Kidney glomerular epithelial cell (primary cell): Measurements from ENCODE around the gene SOAT1.
A peak's percentile ranks its signal among the peaks of the same experiment; 100 is the strongest.
"Not testable (repeated sequence)": the region's sequence is repeated elsewhere in the genome, so short reads cannot be mapped to it uniquely, and the experiment has no call there.

Experiments
- DNase-seq: peaks from one replicate; lab custom pipeline; 2025; lab: John Stamatoyannopoulos, UW

SOAT1 gene

DNA sequence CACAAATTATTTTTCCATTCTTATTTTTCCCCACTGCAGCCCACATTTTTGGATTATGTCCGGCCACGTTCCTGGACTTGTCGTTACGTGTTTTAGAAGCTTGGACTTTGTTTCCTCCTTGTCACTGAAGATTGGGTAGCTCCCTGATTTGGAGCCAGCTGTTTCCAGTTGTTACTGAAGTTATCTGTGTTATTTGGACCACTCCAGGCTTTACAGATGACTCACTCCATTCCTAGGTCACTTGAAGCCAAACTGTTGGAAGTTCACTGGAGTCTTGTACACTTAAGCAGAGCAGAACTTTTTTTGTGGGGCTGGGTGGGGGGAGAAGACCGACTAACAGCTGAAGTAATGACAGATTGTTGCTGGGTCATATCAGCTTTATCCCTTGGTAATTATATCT is 59.9 kb downstream of the SOAT1 start:
- no peak for DNase-seq

DNA sequence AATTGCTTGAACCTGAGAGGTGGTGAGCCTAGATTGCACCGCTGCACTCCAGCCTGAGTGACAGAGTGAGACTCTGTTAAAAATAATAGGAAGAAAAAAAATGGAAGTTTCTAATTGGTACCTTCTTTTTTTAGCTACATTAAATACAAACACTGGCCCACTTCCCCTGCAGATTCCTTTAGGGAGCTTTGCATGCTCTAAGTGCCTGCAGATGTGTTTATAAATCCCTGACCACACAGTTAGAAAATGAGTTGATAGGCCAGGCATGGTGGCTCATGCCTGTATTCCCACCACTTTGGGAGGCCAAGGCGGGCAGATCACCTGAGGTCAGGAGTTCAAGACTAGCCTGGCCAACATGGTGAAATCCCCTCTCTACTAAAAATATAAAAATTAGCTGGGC is 68.0 kb downstream of the SOAT1 start:
- not testable (repeated sequence) for DNase-seq

DNA sequence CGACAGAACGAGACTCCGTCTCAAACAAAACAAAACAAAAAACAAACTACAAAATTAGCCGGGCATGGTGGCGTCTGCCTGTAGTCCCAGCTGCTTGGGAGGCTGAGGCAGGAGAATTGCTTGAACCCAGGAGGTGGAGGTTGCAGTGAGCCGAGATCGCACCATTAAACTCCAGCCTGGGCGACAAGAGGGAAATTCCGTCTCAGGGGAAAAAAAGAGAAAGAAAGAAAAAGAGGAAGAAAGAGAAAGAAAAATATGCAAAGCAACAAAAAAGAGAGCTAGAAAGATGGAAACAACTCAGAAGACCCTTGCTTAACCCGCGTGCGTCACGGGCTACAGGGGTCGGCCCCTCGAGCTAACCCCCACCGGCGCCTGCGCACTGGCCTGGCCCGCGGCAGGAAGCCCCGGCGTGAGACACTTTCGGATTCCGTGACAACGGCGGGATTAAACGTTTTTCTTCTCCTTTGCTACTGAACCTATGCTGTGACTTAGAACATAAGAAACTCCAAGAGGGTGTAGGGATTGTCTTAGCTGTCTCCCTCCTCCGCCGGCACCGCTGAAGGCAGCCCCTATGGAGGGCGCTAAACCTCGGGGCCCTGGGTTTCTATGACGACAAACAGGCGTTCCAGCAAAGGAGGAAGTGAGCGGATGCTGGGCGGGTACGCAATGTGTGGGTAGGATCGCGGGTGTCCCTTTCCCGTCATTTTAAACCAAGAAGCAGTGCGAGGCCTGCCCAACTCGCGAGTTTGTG is 71.9 kb downstream of the SOAT1 start, which contains the start of gene AXDND1:
Gene AXDND1, plus strand, starts transcription at position 630 of the 751 bp plus-strand sequence. CDS start 539 bp downstream, outside the sequence.
- peak; percentile 70 for DNase-seq

DNA sequence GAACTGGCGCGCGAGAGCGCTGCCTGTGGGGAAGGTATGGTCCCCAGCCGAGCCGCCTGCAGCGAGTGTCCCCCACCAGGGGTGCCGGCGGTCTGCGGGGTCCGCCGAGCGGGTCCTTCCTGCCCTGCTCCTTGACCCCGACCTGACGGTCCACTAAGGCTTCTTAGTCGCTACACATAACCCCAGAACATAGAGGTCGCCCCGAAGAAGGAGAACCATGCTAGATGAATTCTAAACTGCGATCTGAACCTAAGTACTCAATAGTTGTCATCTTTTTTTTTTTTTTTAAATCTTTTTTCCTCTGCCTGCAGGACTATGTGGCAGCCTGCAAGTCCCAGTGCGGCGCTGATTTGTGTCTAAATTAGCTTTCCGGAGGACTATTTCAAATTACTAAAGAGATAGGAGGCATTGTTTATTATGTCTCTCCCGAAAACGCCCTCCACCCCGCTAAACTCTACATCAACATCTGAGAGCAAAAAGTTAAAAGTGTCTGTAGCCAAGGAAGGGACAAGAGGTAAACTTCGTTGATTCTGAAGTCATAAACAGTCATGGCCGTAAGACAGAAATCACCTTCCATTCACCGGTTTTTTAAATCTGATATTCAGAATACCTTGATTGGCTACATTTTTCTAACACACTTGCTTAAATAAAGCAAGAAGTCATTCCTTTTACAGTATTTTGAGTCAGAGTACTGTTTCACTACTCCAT is 72.7 kb downstream of the SOAT1 start:
- DNase-seq: peak; percentile 20

DNA sequence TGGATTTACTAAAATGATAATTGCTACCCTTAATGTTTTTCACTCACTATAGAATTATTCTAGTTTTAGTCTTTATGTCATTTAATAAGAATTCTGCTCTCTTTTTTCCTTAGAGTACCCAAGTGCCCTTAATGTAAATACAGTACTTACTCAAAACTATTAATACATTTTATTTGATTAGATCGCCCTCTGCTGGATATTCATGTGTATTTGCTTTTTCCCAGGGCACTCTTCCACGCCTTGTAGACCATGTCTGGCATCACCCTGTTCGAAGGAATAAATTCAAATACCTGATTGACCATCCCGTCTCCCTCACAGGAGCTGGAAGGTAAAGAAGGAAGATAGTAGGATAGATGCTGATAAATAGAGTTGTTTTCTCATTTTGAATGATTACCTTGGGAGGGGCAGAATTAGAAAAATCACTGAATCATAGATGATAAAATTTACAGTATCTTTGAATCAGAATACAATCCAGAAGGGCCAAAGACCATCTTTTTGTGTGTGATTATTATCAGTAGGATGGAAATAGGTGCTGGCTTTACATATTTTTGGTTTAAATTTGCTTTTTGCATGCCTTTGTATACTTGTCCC is 76.2 kb downstream of the SOAT1 start:
- DNase-seq: peak; percentile 74

DNA sequence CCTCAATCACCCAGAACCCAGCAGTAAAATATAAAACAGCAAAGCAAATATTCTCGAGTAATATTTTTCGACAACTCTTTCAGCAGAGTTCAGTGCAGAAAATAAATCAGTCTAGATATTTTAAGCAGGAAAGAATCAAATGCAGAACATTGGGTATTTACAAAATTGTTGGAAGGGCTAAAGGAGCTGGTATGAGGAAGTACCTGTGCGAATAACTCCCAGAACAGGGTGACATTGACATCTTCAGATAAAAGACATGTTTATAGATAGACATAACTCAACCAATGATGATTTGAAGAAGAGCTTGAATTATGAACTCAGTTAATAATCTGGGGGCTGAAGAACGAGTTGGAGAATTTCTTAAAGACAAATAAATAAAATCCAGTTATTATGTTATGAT is 78.6 kb downstream of the SOAT1 start:
- DNase-seq: no peak

DNA sequence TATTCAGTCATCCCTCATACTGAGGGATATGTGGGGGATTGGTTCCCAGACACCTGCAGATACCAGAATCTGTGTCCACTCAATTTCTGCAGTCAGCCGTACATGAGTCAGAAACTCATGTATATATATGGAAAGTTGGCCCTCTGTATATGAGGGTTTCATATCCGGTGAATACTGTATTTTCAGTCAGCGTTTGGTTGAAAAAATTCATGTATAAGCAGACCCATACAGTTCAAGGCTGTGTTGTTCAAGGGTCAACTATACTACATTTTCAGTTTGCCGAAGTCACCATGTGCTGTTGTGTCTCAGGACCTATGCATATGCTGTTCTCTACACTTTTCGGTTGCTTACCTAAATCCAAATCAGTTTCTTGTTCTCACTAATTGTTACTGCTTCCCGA is 82.6 kb downstream of the SOAT1 start:
- no peak for DNase-seq

DNA sequence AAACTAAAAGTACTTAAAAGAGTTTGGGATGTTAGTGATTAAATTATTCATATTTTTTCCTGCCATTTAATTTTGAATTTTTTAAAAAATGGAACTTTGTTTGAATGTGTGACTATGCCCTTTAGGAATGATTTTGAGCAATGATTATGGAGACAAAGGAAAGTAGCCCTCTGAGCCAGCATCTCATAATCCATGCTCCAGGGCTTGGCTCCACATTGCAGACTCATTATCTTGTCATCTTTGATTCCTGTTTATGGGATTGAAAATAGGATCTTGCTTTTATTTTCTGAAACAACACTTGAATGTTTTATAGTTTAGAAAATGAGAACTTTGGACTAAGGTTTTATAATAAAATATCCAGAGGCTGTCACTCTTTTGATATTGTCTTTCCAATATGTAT is 86.7 kb downstream of the SOAT1 start:
- no peak for DNase-seq

DNA sequence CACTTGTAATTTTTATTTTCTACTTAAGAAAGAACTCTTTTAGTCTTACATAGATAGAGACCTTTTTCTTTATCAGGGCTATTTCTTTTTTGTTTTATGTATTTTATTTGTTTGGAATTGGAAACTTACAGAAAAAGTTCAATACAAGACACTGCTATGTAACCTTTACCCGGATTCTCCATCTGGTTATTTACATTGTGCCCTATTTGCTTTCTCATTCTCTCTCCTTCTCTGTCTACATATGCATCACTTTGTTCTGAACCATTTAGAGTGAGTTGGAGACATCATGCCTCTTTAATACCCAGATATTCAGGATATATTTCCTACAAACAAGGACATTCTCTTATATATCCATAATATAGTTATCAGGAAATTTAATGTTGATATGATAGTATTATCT is 90.4 kb downstream of the SOAT1 start:
- no peak for DNase-seq

DNA sequence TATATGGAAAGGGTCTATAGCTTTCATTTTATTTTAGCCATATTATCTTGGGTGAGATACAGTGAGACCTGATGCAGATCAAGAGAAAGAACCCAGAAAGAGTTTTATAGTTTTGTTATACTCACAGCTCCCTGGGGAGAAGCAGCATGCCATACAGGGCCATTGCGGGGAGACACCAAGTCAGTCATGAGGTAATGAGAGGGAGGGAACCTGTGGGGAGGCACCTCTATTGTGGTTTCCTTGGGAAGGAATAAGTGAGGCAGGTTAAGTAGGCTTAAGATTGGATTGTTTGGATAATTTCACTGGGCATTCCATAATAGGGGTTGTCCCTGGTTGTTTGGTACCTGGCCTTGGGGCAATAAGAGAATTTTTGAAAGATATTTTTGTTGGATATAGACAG is 91.9 kb downstream of the SOAT1 start:
- DNase-seq: no peak

DNA sequence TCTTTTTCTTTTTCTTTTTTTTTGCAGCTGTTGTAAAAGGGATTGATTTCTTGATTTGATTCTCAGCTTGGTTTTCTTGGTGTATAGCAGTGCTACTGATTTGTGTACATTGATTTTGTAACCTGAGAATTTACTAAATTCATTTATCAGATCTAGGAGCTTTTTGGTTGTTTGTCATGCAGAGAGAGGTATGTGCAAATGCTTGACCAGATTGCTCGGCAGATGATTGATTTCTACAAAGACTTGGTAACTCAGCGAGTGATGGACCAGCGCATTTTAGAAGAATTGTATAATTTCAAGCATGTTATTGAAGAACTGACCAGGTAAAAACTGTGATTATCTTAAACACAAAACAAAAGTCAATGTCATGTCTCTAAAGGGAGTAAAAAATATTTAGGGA is 100.1 kb downstream of the SOAT1 start:
- no peak for DNase-seq

DNA sequence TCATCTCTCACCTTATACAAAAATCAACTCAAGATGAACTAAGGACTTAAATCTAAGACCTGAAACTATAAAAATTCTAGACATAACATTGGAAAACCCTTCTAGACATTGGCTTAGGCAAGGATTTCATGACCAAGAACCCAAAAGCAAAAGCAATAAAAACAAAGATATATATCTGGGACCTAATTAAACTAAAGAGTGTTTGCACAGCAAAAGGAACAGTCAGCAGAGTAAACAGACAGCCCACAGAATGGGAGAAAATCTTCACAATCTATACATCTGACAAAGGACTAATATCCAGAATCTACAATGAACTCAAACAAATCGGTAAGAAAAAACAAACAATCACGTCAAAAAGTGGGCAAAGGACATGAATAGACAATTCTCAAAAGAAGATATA is 105.8 kb downstream of the SOAT1 start:
- DNase-seq: not testable (repeated sequence)
